ENCODE data around the gene RPS3A.
"Not testable (repeated sequence)": the region's sequence is repeated elsewhere in the genome, so short reads cannot be mapped to it uniquely, and the experiment has no call there.

Gene RPS3A

GRCh38 chr4:151114338-151114737 lies 14.9 kb downstream of the RPS3A start:
- no peak for DNase-seq (ENCODE audit: low read depth in 1 of 2, low spot score in 1 of 2)

- DNase-seq (ENCODE audit: low read depth in 1 of 2, low spot score in 1 of 2), result no peak
Observed at GRCh38 chr4:151114986-151115385, 15.6 kb downstream of the RPS3A start.

- DNase-seq (ENCODE audit: low read depth in 1 of 2, low spot score in 1 of 2), result no peak
Observed at GRCh38 chr4:151117371-151117962, 18.0 kb downstream of the RPS3A start.

GRCh38 chr4:151129796-151130195 lies 30.4 kb downstream of the RPS3A start:
- DNase-seq (ENCODE audit: low read depth in 1 of 2, low spot score in 1 of 2), result no peak

GRCh38 chr4:151133311-151133710 lies 33.9 kb downstream of the RPS3A start:
- DNase-seq (ENCODE audit: low read depth in 1 of 2, low spot score in 1 of 2), result no peak

GRCh38 chr4:151136048-151136447 lies 36.6 kb downstream of the RPS3A start:
- DNase-seq (ENCODE audit: low read depth in 1 of 2, low spot score in 1 of 2), result not testable (repeated sequence)

- DNase-seq (ENCODE audit: low read depth in 1 of 2, low spot score in 1 of 2), result no peak
Observed at GRCh38 chr4:151139814-151140213, 40.4 kb downstream of the RPS3A start.

- DNase-seq (ENCODE audit: low read depth in 1 of 2, low spot score in 1 of 2), result no peak
Observed at GRCh38 chr4:151142758-151143157, 43.3 kb downstream of the RPS3A start.

GRCh38 chr4:151143162-151143561 lies 43.7 kb downstream of the RPS3A start:
- DNase-seq (ENCODE audit: low read depth in 1 of 2, low spot score in 1 of 2), result no peak

GRCh38 chr4:151143811-151144210 lies 44.4 kb downstream of the RPS3A start:
- no peak for DNase-seq (ENCODE audit: low read depth in 1 of 2, low spot score in 1 of 2)

GRCh38 chr4:151144329-151145072 lies 45.1 kb downstream of the RPS3A start:
- DNase-seq (ENCODE audit: low read depth in 1 of 2, low spot score in 1 of 2), result no peak

GRCh38 chr4:151147000-151147399 lies 47.6 kb downstream of the RPS3A start:
- DNase-seq (ENCODE audit: low read depth in 1 of 2, low spot score in 1 of 2), result no peak

GRCh38 chr4:151148261-151148660 lies 48.8 kb downstream of the RPS3A start:
- no peak for DNase-seq (ENCODE audit: low read depth in 1 of 2, low spot score in 1 of 2)

GRCh38 chr4:151150821-151151580 lies 51.6 kb downstream of the RPS3A start:
- DNase-seq (ENCODE audit: low read depth in 1 of 2, low spot score in 1 of 2), result no peak

GRCh38 chr4:151152028-151152427 lies 52.6 kb downstream of the RPS3A start:
- no peak for DNase-seq (ENCODE audit: low read depth in 1 of 2, low spot score in 1 of 2)

GRCh38 chr4:151153585-151153984 lies 54.2 kb downstream of the RPS3A start:
- DNase-seq (ENCODE audit: low read depth in 1 of 2, low spot score in 1 of 2), result no peak

All from activated T-helper 1 cell treated with anti-CD3 and anti-CD28 coated beads, Interleukin-2, amount 50 U/mL, for 16 hours (primary cell).